Activated CD4-positive, alpha-beta T cell treated with anti-CD3 and anti-CD28 coated beads for 36 hours (primary cell): ENCODE results near the gene ZNF555. TPM values are rescaled to one million over a fixed set of nuclear protein-coding genes. Genes with fewer than 3 reads are reported as not detected.
"Not testable (repeated sequence)": the region's sequence is repeated elsewhere in the genome, so short reads cannot be mapped to it uniquely, and the experiment has no call there.

Source experiments
- ATAC-seq: fragments of 200-7000 bp; cut with Tn5 transposase; one replicate; pipeline ENCODE4 v1.10.0; 2021; ENCODE audit warnings: mild to moderate bottlenecking, moderate library complexity
- CTCF ChIA-PET: fragments of 350-600 bp; sonication (Branson Sonifier 250); formaldehyde crosslinking; loops from one replicate; lab custom pipeline; 2021; ENCODE audit warnings: antibody characterized with exemption; lab: Charles Lee
- POLR2A ChIA-PET: fragments of 350-600 bp; sonication (Branson Sonifier 250); formaldehyde crosslinking; loops from one replicate; lab custom pipeline; 2021; ENCODE audit warnings: antibody characterized with exemption, inconsistent platforms; lab: Charles Lee
- DNase-seq: peaks from one replicate; pipeline ENCODE4 v3.0.0-alpha.2; 2020
- H3K27ac Mint-ChIP-seq: one replicate; pipeline ENCODE4 v1.8.0; 2021; ENCODE audit warnings: mixed read lengths
- H3K27me3 Mint-ChIP-seq: one replicate; pipeline ENCODE4 v1.8.0; 2021; ENCODE audit warnings: mixed read lengths
- H3K36me3 Mint-ChIP-seq: one replicate; pipeline ENCODE4 v1.8.0; 2021; ENCODE audit warnings: low read depth, mixed read lengths
- H3K4me1 Mint-ChIP-seq: one replicate; pipeline ENCODE4 v1.8.0; 2021; ENCODE audit warnings: mixed read lengths
- H3K4me3 Mint-ChIP-seq: one replicate; pipeline ENCODE4 v1.8.0; 2021; ENCODE audit warnings: mild to moderate bottlenecking, moderate library complexity, mixed read lengths
- H3K9me3 Mint-ChIP-seq: one replicate; pipeline ENCODE4 v1.8.0; 2021; ENCODE audit warnings: low read depth, mixed read lengths
- intact Hi-C, 2 experiments: fragments of 100-400 bp; cut with DNase I in 1 of 2; cut with micrococcal nuclease in 1 of 2; formaldehyde crosslinking; loops; one replicate each; pipeline versions ENCODE4 v1.14.2 to v1.15.1; 2022 to 2024; cut with DNase I, micrococcal nuclease
- total RNA-seq, 2 experiments: library from RNA; stranded (reverse); gene quantifications; one replicate each; pipeline ENCODE4 v1.2.3, GENCODE V29; 2021

ZNF555 gene
- total RNA-seq, 2 experiments from 2014 or later: 1.9 TPM

DNA sequence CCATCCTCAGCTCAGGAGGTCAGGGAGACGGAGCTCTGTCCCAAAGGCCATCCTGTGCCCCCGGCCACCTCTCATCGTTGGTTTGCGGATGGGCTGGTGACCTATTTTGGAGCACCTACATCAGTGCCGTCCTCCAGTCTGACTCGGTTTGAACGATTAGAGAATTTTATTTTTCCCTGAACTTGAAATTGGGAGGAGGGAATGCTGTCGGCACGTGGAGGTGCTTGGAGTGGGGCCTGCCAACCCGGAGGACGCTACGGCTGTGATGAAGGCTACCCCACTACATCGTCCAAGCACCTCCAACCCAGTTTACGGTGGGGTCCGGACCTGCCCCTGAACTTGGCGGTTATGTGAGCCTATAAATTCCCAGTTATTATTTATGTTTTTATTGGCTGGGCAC, 24.6 kb upstream of the ZNF555 start:
- no peak for ATAC-seq
- Mint-ChIP-seq H3K9me3 (no peaks in the 10 kb centered on the region), H3K4me1 (peaks cover 12% of the 10 kb centered on the region), H3K36me3 (no peaks in the 10 kb centered on the region), H3K27ac (no peak overlapping the region), H3K27me3 (no peaks in the 10 kb centered on the region), H3K4me3 (no peak overlapping the region)
- POLR2A ChIA-PET: no interaction called here
- no peak for DNase-seq
- CTCF ChIA-PET: no interaction called here
- intact Hi-C loops: loop anchor here in 1 of 2 experiments (5.0 kb wide), 1 partner anchor 34 kb away; the partner anchor contains the start of gene SGTA

GRCh38 chr19:2817237-2817829, 23.9 kb upstream of the ZNF555 start:
- CTCF ChIA-PET, H3K4me3 Mint-ChIP-seq, H3K36me3 Mint-ChIP-seq, H3K27me3 Mint-ChIP-seq, ATAC-seq, H3K9me3 Mint-ChIP-seq, POLR2A ChIA-PET: not testable (repeated sequence)
- DNase-seq: peak; percentile 36
- Mint-ChIP-seq H3K27ac (peak overlapping the region; percentile 3), H3K4me1 (peaks cover 12% of the 10 kb centered on the region)
- intact Hi-C loops: loop anchor here in 1 of 2 experiments (5.0 kb wide), 1 partner anchor 35 kb away; the partner anchor contains the start of gene SGTA

GRCh38 chr19:2819540-2820111, 21.6 kb upstream of the ZNF555 start, which contains the start of gene ZNF554:
Gene ZNF554, plus strand, starts transcription at chr19:2819868. Its CDS starts 204 bp downstream, at chr19:2820072.
- Mint-ChIP-seq H3K27ac (peak within 1 kb of the TSS; percentile 31), H3K36me3 (peaks cover 4% of the 10 kb centered on the region), H3K9me3 (no peaks in the 10 kb centered on the region), H3K4me3 (peak within 1 kb of the TSS; percentile 78), H3K27me3 (no peaks in the 10 kb centered on the region), H3K4me1 (peaks cover 12% of the 10 kb centered on the region)
- intact Hi-C loops: loop anchor here (1.0 to 5.0 kb wide), 9 partner anchors 22 to 392 kb away; partner anchors contain the start of genes GNG7 (in 1 of the 2), NCLN (in 1 of the 2), SGTA (in 1 of the 2) and SLC39A3 (in 1 of the 2)
- ChIA-PET POLR2A (no interaction called here), CTCF (interaction anchor here (1.0 to 1.6 kb wide), 7 partner anchors 9 to 201 kb away, joined by 3 to 9 read pairs (median 3); partner anchors contain the start of genes THOP1 and ZNF555)
- ATAC-seq (peak; percentile 99), DNase-seq (peak; percentile 99)

DNA sequence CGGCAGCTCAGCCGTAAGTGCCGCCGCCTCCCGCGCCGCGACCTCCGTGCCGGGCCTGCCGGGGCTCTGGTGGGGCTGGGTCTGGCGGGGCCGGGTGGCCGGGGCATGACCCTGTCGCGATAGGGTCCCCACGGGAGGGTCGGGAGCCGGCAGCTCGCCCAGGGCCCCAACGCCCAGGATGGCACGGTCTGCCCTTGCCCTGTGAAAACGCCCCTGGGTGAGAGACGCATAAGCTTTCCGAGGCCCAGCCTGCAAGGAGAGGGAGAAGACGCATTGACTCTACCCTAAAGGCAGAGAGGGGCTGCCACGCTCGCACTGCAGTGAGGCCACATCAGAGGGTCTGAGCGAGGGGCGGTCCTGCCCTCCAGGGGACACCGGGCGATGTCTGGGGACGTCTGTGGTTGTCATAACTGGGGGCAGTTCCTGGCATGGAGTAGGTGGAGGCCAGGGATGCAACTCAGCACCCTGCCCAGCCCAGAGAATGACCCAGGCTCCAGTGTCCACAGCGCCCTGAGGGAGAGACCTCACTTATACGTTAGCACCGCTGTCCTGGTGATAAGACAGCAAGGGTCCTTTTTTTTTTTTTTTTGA, 21.1 kb upstream of the ZNF555 start:
- intact Hi-C loops: loop anchor here in 1 of 2 experiments (5.0 kb wide), 1 partner anchor 52 kb away; no protein-coding TSS in a partner anchor
- H3K4me3 Mint-ChIP-seq: peak overlapping the region; percentile 78
- ATAC-seq (no peak), DNase-seq (peak; percentile 31)
- H3K4me1 Mint-ChIP-seq: peaks cover 12% of the 10 kb centered on the region
- CTCF ChIA-PET: interaction anchor here (0.6 to 1.6 kb wide), 4 partner anchors 21 to 339 kb away, joined by 3 to 9 read pairs (median 4); partner anchors contain the start of genes THOP1 and ZNF555
- peak overlapping the region; percentile 31 for H3K27ac Mint-ChIP-seq
- POLR2A ChIA-PET: no interaction called here
- H3K9me3 Mint-ChIP-seq: no peaks in the 10 kb centered on the region
- H3K36me3 Mint-ChIP-seq: peaks cover 6% of the 10 kb centered on the region
- H3K27me3 Mint-ChIP-seq: no peaks in the 10 kb centered on the region

- Mint-ChIP-seq H3K27me3 (no peaks in the 10 kb centered on the region), H3K36me3 (peaks cover 21% of the 10 kb centered on the region), H3K9me3 (peaks cover 2% of the 10 kb centered on the region), H3K4me1 (peaks cover 8% of the 10 kb centered on the region), H3K27ac (no peak overlapping the region), H3K4me3 (no peak overlapping the region)
- intact Hi-C loops: loop anchor here in 1 of 2 experiments (5.0 kb wide), 1 partner anchor 49 kb away; no protein-coding TSS in a partner anchor
- ChIA-PET CTCF (no interaction called here), POLR2A (interaction anchor here (0.6 kb wide), 1 partner anchor 350 kb away, joined by 3 read pairs; no protein-coding TSS in a partner anchor)
- no peak for DNase-seq
- ATAC-seq: no peak
These were observed 18.4 kb upstream of the ZNF555 start for GRCh38 chr19:2822846-2823245.

DNA sequence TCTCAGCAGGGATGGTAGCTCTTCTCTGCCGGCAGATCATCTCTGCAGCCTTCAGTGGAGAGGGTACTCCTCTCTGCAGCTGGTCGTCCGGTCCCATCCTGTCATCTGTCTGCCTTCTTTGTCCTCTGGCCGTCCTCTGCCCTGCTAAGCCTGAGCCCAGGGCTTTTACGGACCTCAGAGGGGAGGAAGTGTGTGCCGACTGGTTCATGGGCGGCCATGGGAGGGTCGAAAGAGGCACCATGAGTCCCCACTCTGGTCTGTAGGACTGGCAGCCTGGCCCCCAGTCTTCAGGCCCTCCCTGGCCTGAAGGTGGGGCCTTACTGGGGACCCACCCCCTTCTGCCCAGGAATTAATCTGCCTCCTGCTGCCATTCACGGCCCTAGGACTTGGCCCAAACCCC, 17.6 kb upstream of the ZNF555 start:
- POLR2A ChIA-PET: interaction anchor here (1.1 kb wide), 1 partner anchor 165 kb away, joined by 3 read pairs; no protein-coding TSS in a partner anchor
- H3K4me3 Mint-ChIP-seq: no peak overlapping the region
- DNase-seq (no peak), ATAC-seq (no peak)
- intact Hi-C loops: loop anchor here in 1 of 2 experiments (5.0 kb wide), 1 partner anchor 49 kb away; no protein-coding TSS in a partner anchor
- H3K4me1 Mint-ChIP-seq: peaks cover 8% of the 10 kb centered on the region
- peaks cover 28% of the 10 kb centered on the region for H3K36me3 Mint-ChIP-seq
- CTCF ChIA-PET: no interaction called here
- H3K9me3 Mint-ChIP-seq: peaks cover 7% of the 10 kb centered on the region
- no peak overlapping the region for H3K27ac Mint-ChIP-seq
- H3K27me3 Mint-ChIP-seq: no peaks in the 10 kb centered on the region

- CTCF ChIA-PET: interaction anchor here (0.6 kb wide), 1 partner anchor 42 kb away, joined by 4 read pairs; no protein-coding TSS in a partner anchor
- Mint-ChIP-seq H3K4me3 (no peak overlapping the region), H3K4me1 (peaks cover 8% of the 10 kb centered on the region), H3K27me3 (no peaks in the 10 kb centered on the region), H3K9me3 (peaks cover 7% of the 10 kb centered on the region), H3K27ac (no peak overlapping the region), H3K36me3 (peaks cover 31% of the 10 kb centered on the region)
- DNase-seq (no peak), ATAC-seq (no peak)
- intact Hi-C loops: loop anchor here in 1 of 2 experiments (5.0 kb wide), 1 partner anchor 48 kb away; no protein-coding TSS in a partner anchor
- POLR2A ChIA-PET: interaction anchor here (1.1 kb wide), 1 partner anchor 166 kb away, joined by 3 read pairs; no protein-coding TSS in a partner anchor
These were observed 17.1 kb upstream of the ZNF555 start for GRCh38 chr19:2824129-2824528.

- DNase-seq: no peak
- no peaks in the 10 kb centered on the region for H3K4me1 Mint-ChIP-seq
- H3K27ac Mint-ChIP-seq: no peak overlapping the region
- H3K27me3 Mint-ChIP-seq: no peaks in the 10 kb centered on the region
- intact Hi-C loops: no loop called here
- CTCF ChIA-PET: no interaction called here
- H3K9me3 Mint-ChIP-seq: peaks cover 7% of the 10 kb centered on the region
- H3K36me3 Mint-ChIP-seq: peaks cover 46% of the 10 kb centered on the region
- no peak overlapping the region for H3K4me3 Mint-ChIP-seq
- POLR2A ChIA-PET: no interaction called here
- ATAC-seq: no peak
These were observed 14.3 kb upstream of the ZNF555 start for GRCh38 chr19:2827022-2827421.

DNA sequence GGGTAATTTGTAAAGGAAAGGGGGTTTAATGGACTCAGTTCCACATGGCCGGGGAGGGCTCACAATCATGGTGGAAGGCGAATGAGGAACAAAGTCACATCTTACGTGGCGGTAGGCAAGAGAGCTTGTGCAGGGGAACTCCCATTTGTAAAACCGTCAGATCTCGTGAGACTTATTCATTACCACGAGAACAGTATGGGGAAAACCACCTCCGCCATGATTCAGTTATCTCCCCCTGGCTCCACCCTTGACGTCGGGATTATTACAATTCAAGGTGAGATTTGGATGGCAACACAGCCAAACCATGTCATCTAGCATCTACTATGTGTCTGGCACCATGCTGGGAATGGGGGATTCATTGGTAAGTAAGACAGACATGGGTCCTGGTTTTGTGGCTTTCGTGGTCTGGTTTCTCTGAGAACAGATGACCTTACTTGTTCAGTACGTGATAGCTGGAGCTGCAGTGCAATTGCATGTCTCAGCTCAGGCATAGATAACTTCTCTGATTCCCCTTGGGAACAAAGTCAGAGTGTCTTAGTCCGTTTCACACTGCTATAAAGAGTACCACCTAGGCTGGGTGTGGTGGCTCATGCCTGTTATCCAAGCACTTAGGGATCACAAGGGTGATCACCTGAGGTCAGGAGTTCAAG, 13.3 kb upstream of the ZNF555 start:
- Mint-ChIP-seq H3K4me3 (no peak overlapping the region), H3K4me1 (no peaks in the 10 kb centered on the region), H3K27ac (no peak overlapping the region), H3K27me3 (no peaks in the 10 kb centered on the region), H3K9me3 (peaks cover 16% of the 10 kb centered on the region), H3K36me3 (peaks cover 55% of the 10 kb centered on the region)
- CTCF ChIA-PET: interaction anchor here (1.1 kb wide), 1 partner anchor 9 kb away, joined by 3 read pairs; no protein-coding TSS in a partner anchor
- DNase-seq (no peak), ATAC-seq (no peak)
- POLR2A ChIA-PET: interaction anchor here (0.6 kb wide), 1 partner anchor 128 kb away, joined by 3 read pairs; no protein-coding TSS in a partner anchor
- intact Hi-C loops: no loop called here

GRCh38 chr19:2834294-2834871, 6.9 kb upstream of the ZNF555 start:
- CTCF ChIA-PET: interaction anchor here (0.6 kb wide), 1 partner anchor 15 kb away, joined by 3 read pairs; no protein-coding TSS in a partner anchor
- H3K27me3 Mint-ChIP-seq: no peaks in the 10 kb centered on the region

More at GRCh38 chr19:2834294-2834871, 6.9 kb upstream of the ZNF555 start:
- ATAC-seq (no peak), DNase-seq (no peak)
- Mint-ChIP-seq H3K4me1 (no peaks in the 10 kb centered on the region), H3K36me3 (peaks cover 61% of the 10 kb centered on the region), H3K27ac (no peak overlapping the region), H3K4me3 (no peak overlapping the region), H3K9me3 (peaks cover 44% of the 10 kb centered on the region)
- intact Hi-C loops: loop anchor here in 1 of 2 experiments (1.0 kb wide), 1 partner anchor 99 kb away; no protein-coding TSS in a partner anchor
- POLR2A ChIA-PET: no interaction called here
